IgD-negative memory B cell (primary cell): ENCODE results near the gene LSMEM2. TPM values are rescaled to one million over a fixed set of nuclear protein-coding genes. Genes with fewer than 3 reads are reported as not detected.
A peak's percentile ranks its signal among the peaks of the same experiment; 100 is the strongest.
"Not testable (repeated sequence)": the region's sequence is repeated elsewhere in the genome, so short reads cannot be mapped to it uniquely, and the experiment has no call there.

Experiments
- H3K27ac Mint-ChIP-seq, 3 donors: one replicate each; pipeline ENCODE4 v1.8.0; 2020 to 2022; ENCODE audit warnings: mild to moderate bottlenecking in 3 of 3, mixed read lengths in 3 of 3, moderate library complexity in 1 of 3
- H3K27me3 Mint-ChIP-seq: one replicate; pipeline ENCODE4 v1.8.0; 2021; ENCODE audit warnings: mixed read lengths
- H3K36me3 Mint-ChIP-seq: one replicate; pipeline ENCODE4 v1.8.0; 2020; ENCODE audit warnings: mild to moderate bottlenecking, mixed read lengths
- H3K4me1 Mint-ChIP-seq, 3 donors: one replicate each; pipeline ENCODE4 v1.8.0; 2020 to 2022; ENCODE audit warnings: mixed read lengths in 3 of 3, mild to moderate bottlenecking in 1 of 3
- H3K4me3 Mint-ChIP-seq, 4 donors: one replicate each; pipeline ENCODE4 v1.8.0; 2020 to 2022; ENCODE audit warnings: mild to moderate bottlenecking in 4 of 4, mixed read lengths in 4 of 4, moderate library complexity in 3 of 4
- H3K9me3 Mint-ChIP-seq, 3 donors: one replicate each; pipeline ENCODE4 v1.8.0; 2020 to 2021; ENCODE audit warnings: mixed read lengths in 3 of 3, mild to moderate bottlenecking in 1 of 3
- polyA plus RNA-seq: library from polyadenylated mRNA; unstranded; fragments of 300-500 nt; fragmentation: Illumina TruSeq; gene quantifications from one replicate; pipeline ENCODE4 v1.2.3, GENCODE V29; 2021

LSMEM2 gene
- polyA plus RNA-seq, 1 donor from 2014 or later: 0.30 TPM

DNA sequence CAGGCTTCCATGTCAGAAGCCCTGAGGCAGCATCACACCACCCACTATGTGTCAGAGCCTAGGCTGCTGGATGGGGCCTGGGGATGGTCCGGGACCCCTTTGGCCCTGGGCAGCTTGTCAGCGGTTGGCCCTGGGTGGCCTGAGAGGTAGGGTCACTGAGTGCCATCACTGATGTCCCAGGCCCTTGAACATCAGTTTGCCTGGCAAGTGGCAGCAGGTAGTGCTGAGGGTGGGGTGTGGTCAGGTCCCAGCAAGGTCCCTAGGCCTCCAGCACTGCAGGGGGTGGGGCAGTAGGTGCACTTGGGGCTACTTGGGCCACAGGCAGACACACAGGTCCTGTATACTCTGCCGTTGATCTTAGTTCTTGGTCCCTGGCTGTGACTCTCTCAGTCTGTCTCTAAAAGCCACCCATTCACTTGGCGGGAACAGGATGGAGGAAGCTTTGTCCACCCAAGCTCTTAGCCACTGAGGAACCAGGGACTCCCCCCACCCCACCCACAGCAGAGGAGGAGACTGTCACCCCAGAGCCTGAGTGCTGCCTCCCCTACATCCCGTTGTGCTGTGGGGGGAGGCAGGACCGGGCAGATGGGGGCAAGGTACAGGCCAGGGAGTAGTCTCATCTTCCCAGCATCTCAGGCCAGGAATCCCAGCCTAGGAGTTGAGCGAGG, 37.0 kb upstream of the LSMEM2 start:
- no peaks in the 10 kb centered on the region for H3K36me3 Mint-ChIP-seq
- H3K4me3 Mint-ChIP-seq: peak overlapping the region; percentile 72 to 96 (median 87)
- peak overlapping the region; percentile 84 to 93 (median 91) for H3K27ac Mint-ChIP-seq
- peaks cover 38 to 54% (median 41%) of the 10 kb centered on the region in 3 donors for H3K4me1 Mint-ChIP-seq
- H3K27me3 Mint-ChIP-seq: no peaks in the 10 kb centered on the region
- H3K9me3 Mint-ChIP-seq: no peaks in the 10 kb centered on the region

DNA sequence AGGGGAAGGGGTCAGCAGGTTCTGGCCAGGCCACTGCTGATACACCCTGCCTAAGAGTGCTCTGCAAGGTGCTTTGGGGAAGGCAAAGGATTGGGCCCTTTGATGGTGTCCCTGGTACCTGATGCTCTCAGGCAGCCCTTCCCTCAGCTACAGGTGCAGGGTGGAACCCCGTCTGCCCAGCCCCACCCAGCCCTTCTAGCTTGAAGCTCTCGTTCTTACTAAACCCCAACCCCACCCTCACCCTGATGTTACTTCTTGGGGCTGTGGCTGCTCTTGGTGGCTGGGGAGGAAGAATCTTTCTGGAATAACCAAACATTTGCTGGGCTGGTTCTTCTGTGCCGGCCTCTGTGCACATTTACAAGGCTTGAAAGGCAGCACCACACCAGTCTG, 36.5 kb upstream of the LSMEM2 start:
- H3K36me3 Mint-ChIP-seq: no peaks in the 10 kb centered on the region
- no peaks in the 10 kb centered on the region for H3K27me3 Mint-ChIP-seq
- H3K4me3 Mint-ChIP-seq: peak overlapping the region; percentile 72 to 96 (median 87)
- H3K27ac Mint-ChIP-seq: peak overlapping the region; percentile 84 to 93 (median 91)
- H3K4me1 Mint-ChIP-seq: peaks cover 42 to 58% (median 43%) of the 10 kb centered on the region in 3 donors
- no peaks in the 10 kb centered on the region for H3K9me3 Mint-ChIP-seq

DNA sequence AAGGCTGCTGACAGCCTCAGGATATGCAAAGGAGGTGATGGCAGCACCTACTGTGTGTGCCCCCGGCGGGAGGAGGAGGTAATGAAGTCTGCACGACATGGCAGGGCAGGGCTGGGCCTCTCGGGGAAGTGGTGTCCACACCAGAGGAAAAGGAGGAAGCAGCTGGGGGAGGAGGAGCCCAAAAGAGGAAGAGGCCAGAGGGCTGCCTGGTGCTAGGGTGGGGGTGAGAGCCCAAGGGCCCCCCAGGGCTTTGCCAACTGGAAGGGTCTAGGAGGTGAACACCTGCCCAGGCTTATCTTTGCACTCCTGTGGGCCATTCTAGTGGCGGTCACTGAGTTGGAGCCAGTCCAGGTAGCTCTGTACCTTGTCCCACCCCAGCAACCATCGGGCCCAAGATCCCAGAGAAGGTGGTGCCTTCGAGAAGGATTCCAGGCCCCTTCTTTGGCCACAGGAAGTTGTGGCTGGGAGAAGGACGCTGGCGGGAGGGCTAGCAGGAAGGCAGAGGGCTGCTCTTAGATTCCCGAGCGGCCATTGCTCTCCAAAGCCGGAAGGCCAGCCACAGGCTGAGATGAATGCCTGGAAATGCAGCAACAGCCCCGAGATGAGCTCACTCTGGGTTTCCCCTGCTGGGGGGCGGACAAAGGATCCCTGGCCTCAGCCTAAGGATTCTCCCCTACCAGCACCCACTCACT, 35.9 kb upstream of the LSMEM2 start:
- peak overlapping the region; percentile 84 to 93 (median 91) for H3K27ac Mint-ChIP-seq
- peak overlapping the region; percentile 72 to 96 (median 87) for H3K4me3 Mint-ChIP-seq
- no peaks in the 10 kb centered on the region for H3K9me3 Mint-ChIP-seq
- H3K36me3 Mint-ChIP-seq: no peaks in the 10 kb centered on the region
- H3K27me3 Mint-ChIP-seq: no peaks in the 10 kb centered on the region
- H3K4me1 Mint-ChIP-seq: peaks cover 37 to 58% (median 44%) of the 10 kb centered on the region in 3 donors

DNA sequence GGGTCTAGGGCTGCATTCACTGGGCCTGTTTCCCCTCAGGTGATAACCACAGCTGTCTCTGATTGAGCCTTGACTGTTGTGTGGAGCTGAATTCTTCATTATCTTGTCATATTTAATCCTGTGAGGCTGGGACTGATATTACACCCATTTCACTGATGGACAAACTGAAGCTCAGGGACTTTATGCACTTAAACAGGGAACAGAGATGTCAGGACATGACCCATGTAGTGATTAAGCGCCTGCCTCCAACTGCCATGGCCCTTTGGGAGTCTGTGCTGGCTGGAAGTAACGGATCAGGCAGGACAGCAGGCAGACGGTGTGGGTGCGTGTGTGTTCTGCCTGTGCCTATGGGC, 35.4 kb upstream of the LSMEM2 start:
- Mint-ChIP-seq H3K9me3 (no peaks in the 10 kb centered on the region), H3K4me3 (peak overlapping the region; percentile 27 to 89 (median 78)), H3K27me3 (no peaks in the 10 kb centered on the region), H3K36me3 (no peaks in the 10 kb centered on the region), H3K27ac (peak overlapping the region; percentile 84 to 93 (median 91)), H3K4me1 (peaks cover 34 to 59% (median 44%) of the 10 kb centered on the region in 3 donors)

DNA sequence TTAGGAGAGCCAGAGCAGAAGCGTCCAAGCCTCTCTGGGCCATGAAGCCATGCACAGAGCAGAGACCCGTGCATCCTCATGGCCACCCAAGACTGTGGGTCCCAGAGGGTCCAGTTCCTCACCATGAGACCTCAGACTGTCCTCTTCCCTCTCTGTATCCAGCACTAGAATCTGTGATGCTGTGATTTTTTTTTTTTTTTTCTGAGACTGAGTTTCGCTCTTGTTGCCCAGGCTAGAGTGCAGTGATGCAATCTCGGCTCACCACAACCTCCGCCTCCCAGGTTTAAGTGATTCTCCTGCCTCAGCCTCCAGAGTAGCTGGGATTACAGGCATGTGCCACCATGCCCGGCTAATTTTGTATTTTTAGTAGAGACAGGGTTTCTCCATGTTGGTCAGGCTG, 34.1 kb upstream of the LSMEM2 start:
- Mint-ChIP-seq H3K4me1 (peaks cover 32 to 54% (median 43%) of the 10 kb centered on the region in 3 donors), H3K27ac (peak overlapping the region; percentile 53 to 93 (median 59)), H3K4me3 (peak overlapping the region in 3 of 4 donors; percentile 73 to 85 (median 82))
- not testable (repeated sequence) for H3K27me3 Mint-ChIP-seq, H3K36me3 Mint-ChIP-seq, H3K9me3 Mint-ChIP-seq

DNA sequence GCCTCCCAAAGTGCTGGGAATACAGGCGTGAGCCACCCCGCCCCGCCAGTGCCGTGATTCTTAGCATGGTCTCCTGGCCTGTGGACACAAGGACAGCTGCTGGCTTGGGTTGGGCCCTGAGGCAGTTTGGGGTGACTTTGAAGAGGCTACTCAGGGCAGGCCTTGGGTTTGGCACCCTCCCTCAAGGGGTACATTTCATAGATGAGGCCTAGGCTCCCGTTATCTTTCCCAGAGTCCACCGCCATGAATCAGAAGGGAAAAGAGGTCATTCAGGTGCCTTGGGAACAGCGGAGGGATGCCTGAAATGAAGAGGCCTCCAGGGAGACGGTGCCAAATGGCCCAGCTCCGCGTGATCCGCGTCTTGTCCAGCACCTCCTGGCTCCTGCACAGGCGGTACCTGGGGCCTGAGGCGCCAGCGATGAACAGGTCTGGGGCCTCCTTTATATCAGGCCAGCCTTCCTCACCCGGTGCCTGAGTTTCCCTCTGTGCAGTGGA, 33.6 kb upstream of the LSMEM2 start:
- no peaks in the 10 kb centered on the region for H3K27me3 Mint-ChIP-seq
- peaks cover 29 to 55% (median 42%) of the 10 kb centered on the region in 3 donors for H3K4me1 Mint-ChIP-seq
- H3K4me3 Mint-ChIP-seq: peak overlapping the region; percentile 76 to 88 (median 86)

DNA sequence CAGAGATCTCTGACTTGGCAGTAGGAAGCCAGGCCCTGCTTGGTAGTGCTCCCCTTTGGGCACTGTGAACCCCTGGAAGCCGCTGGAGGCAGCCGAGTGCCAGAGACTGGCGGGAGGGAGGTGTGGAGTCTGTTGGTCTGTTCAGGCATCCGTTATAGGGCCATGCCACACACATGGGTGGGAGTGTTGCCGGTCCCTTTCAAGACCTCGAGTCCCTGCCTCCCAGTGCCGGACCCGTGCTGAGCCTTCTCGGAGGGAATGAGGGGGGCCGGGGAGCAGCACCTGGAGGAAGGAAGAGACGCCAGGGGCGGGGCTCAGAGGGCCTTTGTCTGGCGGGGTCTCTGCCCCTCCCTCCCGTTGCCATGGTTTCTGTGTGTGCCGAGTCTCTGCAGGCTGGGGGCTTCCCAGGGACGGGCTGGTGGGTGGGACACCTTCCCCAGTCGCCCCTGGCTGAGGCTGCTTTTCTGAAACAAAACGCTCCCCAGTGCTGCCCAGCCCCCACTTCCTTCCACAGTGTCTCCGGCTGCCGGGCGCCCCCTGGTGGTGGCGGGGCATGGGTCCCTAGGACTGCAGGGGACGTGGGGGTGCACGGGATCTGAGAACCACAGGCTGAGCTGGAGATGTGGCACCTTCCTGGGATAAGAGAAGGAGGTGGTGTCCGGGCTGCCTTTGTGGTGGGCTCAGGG, 32.9 kb upstream of the LSMEM2 start:
- Mint-ChIP-seq H3K4me3 (peak overlapping the region; percentile 76 to 88 (median 86)), H3K4me1 (peaks cover 29 to 57% (median 43%) of the 10 kb centered on the region in 3 donors), H3K36me3 (no peaks in the 10 kb centered on the region), H3K27ac (peak overlapping the region; percentile 5 to 93 (median 83)), H3K27me3 (no peaks in the 10 kb centered on the region), H3K9me3 (no peaks in the 10 kb centered on the region)

More for the DNA sequence above, 33.6 kb upstream of the LSMEM2 start:
- peak overlapping the region; percentile 53 to 93 (median 59) for H3K27ac Mint-ChIP-seq
- no peaks in the 10 kb centered on the region for H3K9me3 Mint-ChIP-seq
- no peaks in the 10 kb centered on the region for H3K36me3 Mint-ChIP-seq

GRCh38 chr3:50246517-50246954, 32.4 kb upstream of the LSMEM2 start:
- Mint-ChIP-seq H3K27ac (peak overlapping the region; percentile 28 to 93 (median 90)), H3K4me3 (peak overlapping the region; percentile 76 to 88 (median 86)), H3K36me3 (no peaks in the 10 kb centered on the region), H3K9me3 (no peaks in the 10 kb centered on the region), H3K4me1 (peaks cover 30 to 58% (median 44%) of the 10 kb centered on the region in 3 donors), H3K27me3 (no peaks in the 10 kb centered on the region)

GRCh38 chr3:50248387-50248786, 30.5 kb upstream of the LSMEM2 start:
- Mint-ChIP-seq H3K27me3 (no peaks in the 10 kb centered on the region), H3K27ac (peak overlapping the region in 2 of 3 donors; percentile 41 to 88), H3K4me1 (peaks cover 21 to 48% (median 38%) of the 10 kb centered on the region in 3 donors), H3K9me3 (no peaks in the 10 kb centered on the region), H3K4me3 (peak overlapping the region in 1 of 4 donors; percentile 75), H3K36me3 (no peaks in the 10 kb centered on the region)

DNA sequence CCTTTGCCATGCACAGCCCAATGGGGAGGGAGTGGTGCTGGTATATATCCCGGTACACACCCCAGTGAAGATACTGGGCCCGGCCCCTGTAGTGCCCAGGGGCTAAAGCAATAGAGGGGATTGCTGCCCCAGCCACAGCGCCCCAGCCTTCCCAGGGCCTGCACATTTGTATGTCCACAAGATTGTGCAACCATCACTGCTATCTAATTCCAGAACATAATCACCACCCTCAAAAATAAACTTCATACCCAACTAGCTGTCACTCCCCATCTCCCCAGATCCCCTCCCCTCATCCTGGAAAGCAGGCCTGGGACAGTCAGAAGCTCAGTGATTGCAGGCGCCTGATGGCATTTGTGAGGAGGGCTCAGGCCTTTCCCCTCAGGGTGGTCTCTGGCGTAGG, 29.4 kb upstream of the LSMEM2 start:
- H3K27me3 Mint-ChIP-seq: no peaks in the 10 kb centered on the region
- H3K9me3 Mint-ChIP-seq: no peaks in the 10 kb centered on the region
- H3K27ac Mint-ChIP-seq: no peak overlapping the region
- H3K36me3 Mint-ChIP-seq: no peaks in the 10 kb centered on the region
- peaks cover 17 to 40% (median 31%) of the 10 kb centered on the region in 3 donors for H3K4me1 Mint-ChIP-seq
- no peak overlapping the region for H3K4me3 Mint-ChIP-seq

DNA sequence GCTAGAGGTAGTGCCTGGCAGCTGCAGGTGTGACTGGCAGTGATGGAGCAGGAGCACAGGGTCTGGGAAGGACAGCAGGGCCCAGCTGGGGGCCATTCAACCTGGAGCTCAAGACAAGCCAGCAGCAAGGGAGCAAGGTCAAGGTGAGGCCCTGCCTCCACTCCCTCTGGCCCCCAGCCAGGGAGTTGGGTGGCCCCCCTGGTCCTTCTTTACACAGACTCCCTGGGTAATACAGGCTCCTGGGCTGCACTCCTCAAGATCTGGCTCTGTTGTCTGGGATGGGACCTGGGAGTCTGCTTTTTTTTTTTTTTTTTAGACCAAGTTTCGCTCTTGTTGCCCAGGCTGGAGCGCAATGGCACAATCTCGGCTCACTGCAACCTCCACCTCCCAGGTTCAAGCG, 28.4 kb upstream of the LSMEM2 start:
- peaks cover 17 to 35% (median 29%) of the 10 kb centered on the region in 3 donors for H3K4me1 Mint-ChIP-seq
- H3K9me3 Mint-ChIP-seq: no peaks in the 10 kb centered on the region
- peak overlapping the region in 1 of 3 donors; percentile 40 for H3K27ac Mint-ChIP-seq
- H3K27me3 Mint-ChIP-seq: no peaks in the 10 kb centered on the region
- H3K36me3 Mint-ChIP-seq: no peaks in the 10 kb centered on the region
- H3K4me3 Mint-ChIP-seq: peak overlapping the region in 1 of 4 donors; percentile 43

DNA sequence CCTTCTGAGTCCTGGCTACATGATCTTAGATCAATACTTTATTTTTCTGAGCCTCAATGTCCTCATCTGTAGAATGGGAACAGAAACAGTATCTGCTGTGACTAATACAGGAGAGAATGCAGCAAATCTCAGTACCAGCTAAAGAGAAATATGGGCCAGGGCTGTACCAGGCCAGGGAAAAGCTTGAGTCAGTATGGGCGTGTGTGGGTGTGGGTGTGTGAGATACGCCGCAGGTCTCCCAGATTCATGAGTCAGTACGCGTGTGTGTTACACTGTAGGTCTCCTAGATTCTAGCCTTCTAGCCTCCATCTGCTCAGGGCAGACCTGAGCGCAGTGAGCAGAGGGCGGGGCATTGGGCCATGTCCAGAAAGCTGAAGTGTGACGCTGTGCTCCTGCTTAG, 27.7 kb upstream of the LSMEM2 start:
- no peaks in the 10 kb centered on the region for H3K27me3 Mint-ChIP-seq
- H3K27ac Mint-ChIP-seq: peak overlapping the region in 1 of 3 donors; percentile 53
- no peaks in the 10 kb centered on the region for H3K9me3 Mint-ChIP-seq
- H3K36me3 Mint-ChIP-seq: no peaks in the 10 kb centered on the region
- peaks cover 15 to 31% (median 28%) of the 10 kb centered on the region in 3 donors for H3K4me1 Mint-ChIP-seq
- H3K4me3 Mint-ChIP-seq: peak overlapping the region in 2 of 4 donors; percentile 52 to 54

DNA sequence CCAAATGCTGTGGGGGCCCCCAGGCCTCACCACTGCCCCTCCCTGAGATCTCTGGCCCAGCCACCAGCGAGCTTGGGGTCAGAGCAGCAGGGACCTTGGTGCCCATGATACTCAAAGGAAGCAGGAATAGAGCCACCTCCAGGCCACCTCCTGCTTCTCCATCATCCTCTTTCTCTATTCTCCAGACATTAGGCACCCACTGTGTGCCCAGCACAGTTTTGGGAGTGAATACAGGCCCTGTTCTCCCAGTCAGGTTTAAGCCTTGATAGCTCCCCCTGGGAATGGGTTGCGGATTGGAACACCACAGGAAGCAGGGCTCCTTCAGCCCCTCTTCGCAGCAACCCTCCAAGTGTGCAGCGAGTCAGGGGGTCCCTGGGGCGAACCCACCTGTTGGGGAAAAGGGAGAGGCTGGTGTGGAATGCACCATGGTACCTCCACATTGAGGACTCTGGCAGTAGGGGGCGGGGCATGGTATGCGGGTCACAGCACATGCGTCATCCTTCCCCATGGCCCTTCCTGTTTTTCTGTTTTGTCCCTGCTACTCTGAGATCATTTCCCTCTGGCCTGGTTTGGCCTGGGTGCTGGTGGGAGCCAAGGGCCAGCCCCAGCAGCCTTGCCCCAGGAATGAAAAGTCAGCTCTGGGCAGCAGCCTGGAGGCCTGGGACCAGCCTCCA, 24.2 kb upstream of the LSMEM2 start:
- Mint-ChIP-seq H3K4me3 (no peak overlapping the region), H3K9me3 (no peaks in the 10 kb centered on the region), H3K4me1 (peaks cover 5 to 15% (median 14%) of the 10 kb centered on the region in 3 donors), H3K27ac (peak overlapping the region in 1 of 3 donors; percentile 71), H3K27me3 (no peaks in the 10 kb centered on the region), H3K36me3 (no peaks in the 10 kb centered on the region)

GRCh38 chr3:50255251-50255615, 23.7 kb upstream of the LSMEM2 start:
- Mint-ChIP-seq H3K27me3 (no peaks in the 10 kb centered on the region), H3K4me1 (peaks cover 5 to 14% (median 11%) of the 10 kb centered on the region in 3 donors), H3K36me3 (no peaks in the 10 kb centered on the region), H3K4me3 (no peak overlapping the region), H3K9me3 (no peaks in the 10 kb centered on the region), H3K27ac (peak overlapping the region in 1 of 3 donors; percentile 71)
